ENCODE measurements around the gene TMEM260. TPM values are rescaled to one million over a fixed set of nuclear protein-coding genes. Genes with fewer than 3 reads are reported as not detected.

TMEM260 gene
- total RNA-seq, 3 donors from 2014 or later (not counting 1 experiment from before 2014, with no cell fraction given), result 16.7 to 21.3 (median 20.5) TPM

- H3K36me3 ChIP-seq (ENCODE audit: control insufficient read depth, insufficient read depth, low read length), result peaks cover 4% of the 10 kb centered on the region
- no peaks in the 10 kb centered on the region for H3K9me3 Mint-ChIP-seq
- no peaks in the 10 kb centered on the region for H3K9me3 ChIP-seq (ENCODE audit: control insufficient read depth, insufficient read depth, low read length)
- H3K4me3 ChIP-seq (ENCODE audit: low read length), result no peak overlapping the region
- H3K4me1 Mint-ChIP-seq, result peaks cover 36 to 39% of the 10 kb centered on the region in 2 donors
- peak overlapping the region; percentile 92 for H3K4me3 Mint-ChIP-seq
- 67% methylated on average over 5 of the region's 6 CpGs for WGBS (ENCODE audit: insufficient coverage)
- H3K27ac ChIP-seq (ENCODE audit: low read length), result no peak overlapping the region
- peaks cover 6% of the 10 kb centered on the region for H3K4me1 ChIP-seq (ENCODE audit: control insufficient read depth, insufficient read depth, low read length)
- intact Hi-C loops (cut with micrococcal nuclease), result no loop called here
- no peaks in the 10 kb centered on the region for H3K27me3 ChIP-seq (ENCODE audit: control insufficient read depth, insufficient read depth, low read length)
- peak overlapping the region in 1 of 2 donors; percentile 2 for H3K27ac Mint-ChIP-seq
- no peaks in the 10 kb centered on the region for H3K36me3 Mint-ChIP-seq
- TF ChIP-seq CTCF (IDR thresholded peaks at IDR 0.05), result no peak
- ATAC-seq (no peak), DNase-seq (no peak)
- no peaks in the 10 kb centered on the region for H3K27me3 Mint-ChIP-seq (ENCODE audit: low read depth in 2 of 2)
Observed at GRCh38 chr14:56581041-56581727, 1.6 kb downstream of the TMEM260 start.

- H3K4me3 Mint-ChIP-seq, result no peak overlapping the region
- Histone ChIP-seq H3K27ac (ENCODE audit: low read length) (no peak overlapping the region), H3K4me3 (ENCODE audit: low read length) (no peak overlapping the region), H3K4me1 (ENCODE audit: control insufficient read depth, insufficient read depth, low read length) (peaks cover 4% of the 10 kb centered on the region), H3K27me3 (ENCODE audit: control insufficient read depth, insufficient read depth, low read length) (no peaks in the 10 kb centered on the region), H3K36me3 (ENCODE audit: control insufficient read depth, insufficient read depth, low read length) (peaks cover 25% of the 10 kb centered on the region), H3K9me3 (ENCODE audit: control insufficient read depth, insufficient read depth, low read length) (no peaks in the 10 kb centered on the region)
- no peak for ATAC-seq
- TF ChIP-seq CTCF (IDR thresholded peaks at IDR 0.05), result no peak
- H3K4me1 Mint-ChIP-seq, result peaks cover 30 to 33% of the 10 kb centered on the region in 2 donors
- H3K27me3 Mint-ChIP-seq (ENCODE audit: low read depth in 2 of 2), result no peaks in the 10 kb centered on the region
- H3K36me3 Mint-ChIP-seq, result no peaks in the 10 kb centered on the region
- no peak for DNase-seq
- no peak overlapping the region for H3K27ac Mint-ChIP-seq
- H3K9me3 Mint-ChIP-seq, result no peaks in the 10 kb centered on the region
- WGBS (ENCODE audit: insufficient coverage), result 91% methylated on average over 6 of the region's 7 CpGs
- intact Hi-C loops (cut with micrococcal nuclease), result no loop called here
Observed at GRCh38 chr14:56585461-56586084, 6.0 kb downstream of the TMEM260 start.

- Mint-ChIP-seq H3K27me3 (ENCODE audit: low read depth in 2 of 2) (no peaks in the 10 kb centered on the region), H3K4me1 (peaks cover 12 to 15% of the 10 kb centered on the region in 2 donors), H3K9me3 (no peaks in the 10 kb centered on the region), H3K4me3 (no peak overlapping the region), H3K27ac (no peak overlapping the region), H3K36me3 (no peaks in the 10 kb centered on the region)
- TF ChIP-seq CTCF (IDR thresholded peaks at IDR 0.05), result no peak
- H3K27ac ChIP-seq (ENCODE audit: low read length), result no peak overlapping the region
- H3K9me3 ChIP-seq (ENCODE audit: control insufficient read depth, insufficient read depth, low read length), result no peaks in the 10 kb centered on the region
- DNase-seq (no peak), ATAC-seq (no peak)
- no peaks in the 10 kb centered on the region for H3K27me3 ChIP-seq (ENCODE audit: control insufficient read depth, insufficient read depth, low read length)
- H3K36me3 ChIP-seq (ENCODE audit: control insufficient read depth, insufficient read depth, low read length), result peaks cover 30% of the 10 kb centered on the region
- intact Hi-C loops (cut with micrococcal nuclease), result no loop called here
- WGBS (ENCODE audit: insufficient coverage), result no CpG with 5 or more reads among the region's 1 CpG
- H3K4me1 ChIP-seq (ENCODE audit: control insufficient read depth, insufficient read depth, low read length), result no peaks in the 10 kb centered on the region
- no peak overlapping the region for H3K4me3 ChIP-seq (ENCODE audit: low read length)
Observed at GRCh38 chr14:56587701-56588100, 8.1 kb downstream of the TMEM260 start.
